Effector memory CD8-positive, alpha-beta T cell (primary cell): ENCODE results near the gene CMTM7.

Experiments used
- ATAC-seq: fragments of 150-1000 bp; cut with Tn5 transposase; replicated peaks from 2 replicates; pipeline ENCODE4 v1.10.0; 2021; ENCODE audit warnings: mild to moderate bottlenecking, moderate library complexity
- DNase-seq, 3 experiments: peaks; one replicate each; pipeline ENCODE4 v3.0.0; 2021
- H3K27ac Mint-ChIP-seq, 2 donors: one replicate each; pipeline ENCODE4 v1.8.0; 2022; ENCODE audit warnings: mild to moderate bottlenecking in 2 of 2, mixed read lengths in 2 of 2, moderate library complexity in 2 of 2
- H3K27me3 Mint-ChIP-seq, 2 donors: one replicate each; pipeline ENCODE4 v1.8.0; 2022; ENCODE audit warnings: mixed read lengths in 2 of 2
- H3K36me3 Mint-ChIP-seq: one replicate; pipeline ENCODE4 v1.8.0; 2022; ENCODE audit warnings: mild to moderate bottlenecking, moderate library complexity, mixed read lengths; ENCODE audit not compliant: insufficient read depth
- H3K4me1 Mint-ChIP-seq, 2 donors: one replicate each; pipeline ENCODE4 v1.8.0; 2022; ENCODE audit warnings: low read depth in 2 of 2, mixed read lengths in 2 of 2
- H3K4me3 Mint-ChIP-seq, 2 donors: one replicate each; pipeline ENCODE4 v1.8.0; 2022; ENCODE audit warnings: mild to moderate bottlenecking in 2 of 2, mixed read lengths in 2 of 2, moderate library complexity in 2 of 2
- H3K9me3 Mint-ChIP-seq, 2 donors: one replicate each; pipeline ENCODE4 v1.8.0; 2022; ENCODE audit warnings: mixed read lengths in 2 of 2

The CMTM7 gene

DNA sequence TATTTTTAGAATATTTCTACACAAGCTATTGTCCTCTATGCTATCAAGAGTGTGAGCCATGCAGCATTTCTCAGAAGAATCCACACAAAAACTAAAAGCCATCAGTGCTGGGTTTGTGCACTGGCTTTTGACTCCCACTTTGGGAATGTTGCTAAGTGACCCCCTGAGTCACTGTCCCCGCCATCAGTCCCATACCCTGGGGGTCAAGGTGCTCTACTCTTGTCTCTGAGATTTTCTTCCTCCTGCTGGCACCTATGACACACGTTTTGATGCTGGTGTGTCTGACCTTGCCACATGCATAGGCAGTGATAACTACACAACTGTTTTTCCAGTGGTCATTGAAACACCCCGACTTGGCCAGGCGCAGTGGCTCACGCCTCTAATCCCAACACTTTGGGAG, 19.8 kb downstream of the CMTM7 start:
- H3K27me3 Mint-ChIP-seq, result no peaks in the 10 kb centered on the region
- H3K4me3 Mint-ChIP-seq, result no peak overlapping the region
- H3K9me3 Mint-ChIP-seq, result no peaks in the 10 kb centered on the region
- no peaks in the 10 kb centered on the region for H3K36me3 Mint-ChIP-seq
- peak overlapping the region in 1 of 2 donors; percentile 22 for H3K27ac Mint-ChIP-seq
- H3K4me1 Mint-ChIP-seq, result peaks cover 24 to 45% of the 10 kb centered on the region in 2 donors
- ATAC-seq (no peak), DNase-seq (no peak)

GRCh38 chr3:32412887-32413286, 21.2 kb downstream of the CMTM7 start:
- Mint-ChIP-seq H3K9me3 (no peaks in the 10 kb centered on the region), H3K27ac (peak overlapping the region in 1 of 2 donors; percentile 96), H3K4me3 (no peak overlapping the region), H3K36me3 (no peaks in the 10 kb centered on the region), H3K27me3 (no peaks in the 10 kb centered on the region), H3K4me1 (peaks cover 26 to 43% of the 10 kb centered on the region in 2 donors)
- no peak for DNase-seq
- ATAC-seq, result no peak

GRCh38 chr3:32413845-32414521, 22.3 kb downstream of the CMTM7 start:
- peak overlapping the region; percentile 92 to 96 for H3K27ac Mint-ChIP-seq
- peaks cover 26 to 49% of the 10 kb centered on the region in 2 donors for H3K4me1 Mint-ChIP-seq
- H3K36me3 Mint-ChIP-seq, result peaks cover 2% of the 10 kb centered on the region
- peak overlapping the region; percentile 50 to 74 for H3K4me3 Mint-ChIP-seq
- no peak for DNase-seq
- peak; percentile 6 for ATAC-seq
- H3K27me3 Mint-ChIP-seq, result no peaks in the 10 kb centered on the region
- H3K9me3 Mint-ChIP-seq, result no peaks in the 10 kb centered on the region

DNA sequence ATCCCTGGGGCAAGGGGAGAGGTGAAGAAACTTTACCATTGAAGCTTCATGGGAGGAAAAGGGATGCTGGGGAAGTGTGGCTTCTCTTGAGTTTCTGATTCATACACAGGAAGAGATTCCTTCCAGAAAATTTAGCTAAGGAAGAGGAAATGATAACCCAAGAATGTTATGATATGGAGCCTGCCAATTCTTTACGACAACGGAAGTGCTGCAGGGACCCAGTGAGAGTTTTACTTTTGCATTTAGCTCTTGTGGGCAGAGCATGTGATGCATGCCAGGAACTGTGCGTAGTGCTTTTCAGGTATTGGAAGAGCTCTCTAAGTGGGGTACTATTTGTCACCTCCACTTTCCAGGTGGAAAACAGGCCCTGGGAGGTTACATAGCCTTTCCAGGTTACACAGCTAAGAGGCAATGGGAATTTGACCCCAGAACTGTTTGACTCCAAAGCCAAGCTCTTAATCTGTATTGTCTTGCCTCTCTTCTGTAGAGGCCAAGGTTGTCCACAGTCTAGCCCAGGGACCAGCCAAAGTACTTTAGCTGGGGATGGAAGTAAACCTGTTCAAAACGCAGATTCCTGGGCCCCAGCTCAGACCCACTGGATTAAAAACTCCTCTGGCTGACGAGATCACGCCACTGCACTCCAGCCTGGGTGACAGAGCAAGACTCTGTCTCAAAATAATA, 23.0 kb downstream of the CMTM7 start:
- peak overlapping the region; percentile 92 to 96 for H3K27ac Mint-ChIP-seq
- peaks cover 2% of the 10 kb centered on the region for H3K36me3 Mint-ChIP-seq
- peak; percentile 95 for ATAC-seq
- peak in 1 of 3 experiments; percentile 21 for DNase-seq
- H3K4me1 Mint-ChIP-seq, result peaks cover 29 to 56% of the 10 kb centered on the region in 2 donors
- peak overlapping the region; percentile 50 to 74 for H3K4me3 Mint-ChIP-seq
- no peaks in the 10 kb centered on the region for H3K9me3 Mint-ChIP-seq
- no peaks in the 10 kb centered on the region for H3K27me3 Mint-ChIP-seq

DNA sequence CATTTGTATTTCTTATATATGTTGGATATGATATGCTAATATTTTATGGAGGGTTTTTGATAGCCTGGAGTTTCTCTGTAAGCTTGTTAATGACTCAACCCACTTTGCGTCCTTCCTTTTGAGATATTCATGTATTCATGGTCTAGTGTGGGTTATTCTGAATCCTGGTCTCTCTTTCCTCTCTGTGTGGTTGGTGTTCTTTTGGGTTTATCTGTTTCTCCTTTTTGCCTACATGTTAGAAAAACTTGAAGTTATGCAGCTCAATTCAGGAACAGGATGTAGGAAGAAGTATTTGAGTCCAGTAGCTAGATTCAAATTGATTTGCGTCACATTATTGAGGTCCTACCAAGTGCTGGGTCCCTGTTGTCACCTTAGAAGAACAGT, 28.1 kb downstream of the CMTM7 start:
- DNase-seq (no peak), ATAC-seq (no peak)
- Mint-ChIP-seq H3K4me3 (peak overlapping the region; percentile 52 to 66), H3K36me3 (peaks cover 2% of the 10 kb centered on the region), H3K27ac (peak overlapping the region; percentile 74 to 92), H3K4me1 (peaks cover 49 to 77% of the 10 kb centered on the region in 2 donors), H3K27me3 (no peaks in the 10 kb centered on the region), H3K9me3 (no peaks in the 10 kb centered on the region)

DNA sequence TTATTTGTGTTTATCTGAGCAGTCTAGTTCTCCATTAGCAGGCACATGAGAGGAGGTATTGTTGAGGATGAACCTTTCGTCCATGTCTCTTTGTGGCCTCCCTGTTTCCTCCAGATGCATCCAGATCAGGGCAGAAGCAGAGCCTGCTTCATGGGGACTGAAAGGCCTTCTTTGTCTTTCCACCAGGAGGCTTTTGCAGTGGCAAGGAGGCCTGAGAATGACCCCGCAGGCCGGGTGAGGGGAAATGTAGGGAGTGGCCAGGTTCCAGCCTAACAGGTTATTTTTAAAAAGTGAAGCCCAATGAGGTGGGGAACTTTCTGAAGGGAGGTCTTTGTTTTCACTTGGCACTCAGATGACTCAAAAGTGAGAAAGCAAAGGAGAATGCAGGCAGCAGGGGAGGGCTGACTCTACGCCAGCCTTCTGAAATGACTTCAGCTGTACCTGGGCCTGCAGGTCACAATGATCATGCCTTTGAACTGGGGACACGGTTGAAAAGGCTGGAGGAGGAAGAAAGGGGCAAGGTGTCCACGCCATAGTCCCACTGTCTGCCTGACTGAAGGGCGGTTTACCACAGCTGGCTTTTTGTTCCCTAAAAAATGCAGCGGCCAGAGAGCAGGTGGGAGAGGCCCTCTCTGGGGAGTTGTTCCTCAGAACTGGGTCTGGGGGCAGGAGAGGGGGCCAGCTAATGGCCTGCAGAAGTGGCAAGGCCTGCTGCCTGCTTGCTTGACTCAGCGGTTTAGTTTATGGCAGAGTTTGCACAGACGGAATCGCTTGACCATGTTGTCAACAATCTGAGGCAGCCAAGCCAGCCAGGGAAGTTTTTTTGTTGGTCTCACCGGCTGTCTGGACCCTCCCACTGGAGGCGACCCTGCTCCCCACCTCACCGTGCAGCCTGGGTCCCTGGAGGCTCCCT, 28.7 kb downstream of the CMTM7 start:
- H3K4me3 Mint-ChIP-seq, result peak overlapping the region; percentile 52 to 66
- H3K36me3 Mint-ChIP-seq, result peaks cover 2% of the 10 kb centered on the region
- DNase-seq (no peak), ATAC-seq (peak; percentile 26)
- peak overlapping the region; percentile 74 to 92 for H3K27ac Mint-ChIP-seq
- H3K4me1 Mint-ChIP-seq, result peaks cover 48 to 79% of the 10 kb centered on the region in 2 donors
- no peaks in the 10 kb centered on the region for H3K9me3 Mint-ChIP-seq
- H3K27me3 Mint-ChIP-seq, result no peaks in the 10 kb centered on the region

DNA sequence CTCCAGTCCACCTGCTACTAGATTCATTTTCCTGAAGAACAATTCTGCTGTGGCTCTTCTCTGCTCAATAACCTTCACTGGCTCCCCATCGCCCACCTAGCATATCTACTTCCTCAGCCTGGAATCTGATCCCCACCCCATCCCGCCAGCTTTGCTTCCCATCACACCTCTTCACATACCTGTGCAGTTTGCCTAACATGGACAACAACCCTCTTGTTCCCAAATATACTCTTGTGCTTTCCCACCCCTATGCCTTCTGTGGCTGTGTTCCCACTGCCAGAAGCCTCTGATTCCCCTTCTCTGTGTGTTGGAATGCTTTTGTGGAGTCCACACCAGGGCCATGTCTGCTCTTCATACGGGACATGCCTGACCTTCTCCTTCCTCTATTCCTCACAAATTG, 29.5 kb downstream of the CMTM7 start:
- DNase-seq, result no peak
- Mint-ChIP-seq H3K36me3 (peaks cover 2% of the 10 kb centered on the region), H3K27ac (peak overlapping the region; percentile 74 to 92), H3K27me3 (no peaks in the 10 kb centered on the region), H3K9me3 (no peaks in the 10 kb centered on the region), H3K4me3 (peak overlapping the region in 1 of 2 donors; percentile 66), H3K4me1 (peaks cover 44 to 76% of the 10 kb centered on the region in 2 donors)
- ATAC-seq, result no peak

GRCh38 chr3:32421991-32422859, 30.6 kb downstream of the CMTM7 start:
- peaks cover 42 to 76% of the 10 kb centered on the region in 2 donors for H3K4me1 Mint-ChIP-seq
- peaks cover 5% of the 10 kb centered on the region for H3K36me3 Mint-ChIP-seq
- DNase-seq, result no peak
- H3K27ac Mint-ChIP-seq, result peak overlapping the region; percentile 74 to 92
- H3K9me3 Mint-ChIP-seq, result no peaks in the 10 kb centered on the region
- H3K27me3 Mint-ChIP-seq, result no peaks in the 10 kb centered on the region
- no peak for ATAC-seq
- H3K4me3 Mint-ChIP-seq, result peak overlapping the region in 1 of 2 donors; percentile 66

DNA sequence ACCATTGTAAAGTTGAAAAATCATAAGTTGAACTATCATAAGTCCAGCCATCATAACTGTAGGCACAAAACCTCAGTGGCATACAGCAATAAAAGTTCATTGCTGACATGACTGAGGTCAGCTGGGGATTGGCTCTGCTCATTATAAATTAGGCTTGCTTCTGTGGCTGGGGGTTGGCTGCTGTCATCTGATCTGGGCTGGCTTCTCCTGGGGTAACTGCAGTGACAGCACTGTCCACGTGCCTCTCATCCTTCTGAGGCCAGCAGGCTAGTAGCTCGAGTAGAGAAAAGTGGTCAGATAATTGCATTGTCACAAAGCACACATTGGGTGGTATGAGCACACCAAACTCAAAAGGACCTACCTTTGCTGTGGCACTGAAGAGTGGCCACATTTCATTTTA, 31.3 kb downstream of the CMTM7 start:
- Mint-ChIP-seq H3K27ac (peak overlapping the region; percentile 81 to 92), H3K27me3 (no peaks in the 10 kb centered on the region), H3K36me3 (peaks cover 5% of the 10 kb centered on the region), H3K9me3 (no peaks in the 10 kb centered on the region), H3K4me3 (peak overlapping the region; percentile 6 to 77), H3K4me1 (peaks cover 49 to 81% of the 10 kb centered on the region in 2 donors)
- no peak for ATAC-seq
- DNase-seq, result no peak

DNA sequence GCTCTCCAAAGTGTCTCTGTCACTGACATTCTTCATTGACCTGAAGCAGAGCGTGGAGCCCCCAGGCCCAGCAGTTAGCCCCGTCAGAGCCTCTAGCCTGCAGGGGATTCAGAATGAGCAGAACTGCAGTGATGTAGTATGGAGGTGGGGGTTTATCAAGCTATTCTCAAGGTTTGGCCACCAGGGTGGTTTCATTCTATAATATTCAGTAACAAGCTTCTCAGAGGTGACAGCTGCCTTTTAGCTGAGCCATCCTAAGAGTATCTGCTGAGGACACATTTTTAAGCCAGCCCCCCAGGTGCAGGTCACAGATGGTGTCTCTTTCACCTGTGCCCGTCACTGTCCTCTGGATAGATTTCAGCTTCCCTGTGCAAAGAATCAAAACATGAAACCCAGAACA, 31.9 kb downstream of the CMTM7 start:
- Mint-ChIP-seq H3K9me3 (no peaks in the 10 kb centered on the region), H3K4me3 (peak overlapping the region; percentile 66 to 77), H3K27ac (peak overlapping the region; percentile 81 to 92), H3K36me3 (peaks cover 4% of the 10 kb centered on the region), H3K27me3 (no peaks in the 10 kb centered on the region), H3K4me1 (peaks cover 55 to 81% of the 10 kb centered on the region in 2 donors)
- no peak for DNase-seq
- ATAC-seq, result no peak

DNA sequence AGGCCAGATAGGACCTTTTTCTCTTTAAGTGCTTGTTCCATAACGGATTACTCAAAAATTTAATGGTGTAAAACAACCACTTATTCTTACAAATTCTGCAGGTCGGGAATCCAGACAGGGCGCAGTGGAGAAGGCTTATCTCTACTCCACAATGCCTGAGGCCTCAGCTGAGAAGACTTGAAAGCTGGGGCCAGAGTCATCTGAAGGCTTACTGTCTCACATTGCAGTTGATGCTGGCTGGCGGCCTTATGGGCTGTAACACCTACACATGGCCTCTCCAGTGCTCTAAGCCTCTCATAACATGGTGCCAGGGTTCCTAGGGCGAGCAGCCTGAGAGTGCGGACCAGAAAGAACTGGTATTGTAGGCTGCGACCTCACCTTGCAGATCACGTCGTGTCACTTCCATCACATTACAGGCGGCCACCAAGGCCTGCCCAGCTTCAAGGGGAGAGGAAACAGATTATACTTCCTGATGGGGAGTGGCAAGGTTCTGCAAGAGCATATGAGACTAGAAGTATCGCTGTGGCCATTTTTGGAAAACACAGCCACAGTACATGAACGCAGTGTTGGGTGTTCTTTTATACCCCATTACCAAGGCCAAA, 32.4 kb downstream of the CMTM7 start:
- Mint-ChIP-seq H3K4me1 (peaks cover 59 to 85% of the 10 kb centered on the region in 2 donors), H3K9me3 (no peaks in the 10 kb centered on the region), H3K36me3 (peaks cover 9% of the 10 kb centered on the region), H3K27me3 (no peaks in the 10 kb centered on the region), H3K4me3 (peak overlapping the region; percentile 66 to 77), H3K27ac (peak overlapping the region; percentile 81 to 92)
- peak in 1 of 3 experiments; percentile 48 for DNase-seq
- peak; percentile 30 for ATAC-seq

- ATAC-seq (no peak), DNase-seq (no peak)
- no peaks in the 10 kb centered on the region for H3K9me3 Mint-ChIP-seq
- peaks cover 13% of the 10 kb centered on the region for H3K36me3 Mint-ChIP-seq
- H3K4me3 Mint-ChIP-seq, result peak overlapping the region; percentile 66 to 77
- peak overlapping the region; percentile 81 to 92 for H3K27ac Mint-ChIP-seq
- H3K4me1 Mint-ChIP-seq, result peaks cover 61 to 80% of the 10 kb centered on the region in 2 donors
- H3K27me3 Mint-ChIP-seq, result no peaks in the 10 kb centered on the region
Measured at GRCh38 chr3:32424581-32425250, 33.1 kb downstream of the CMTM7 start.
